HCT116 (cell line): ENCODE data around the gene ERGIC1. TPM values are rescaled to one million over a fixed set of nuclear protein-coding genes. Genes with fewer than 3 reads are reported as not detected.

ENCODE experiments used
- ATAC-seq: fragments of 200-7000 bp; cut with Tn5 transposase; 2 replicates; pipeline ENCODE4 v1.9.1; 2020; ENCODE audit warnings: mild to moderate bottlenecking, moderate library complexity
- BruUV-seq: library from RNA; stranded (reverse); fragments of 400-500 nt; replicated peaks from 2 replicates; lab custom pipeline; 2021; lab: Mats Ljungman, UMichigan
- CTCF ChIA-PET: fragments of 300-600 bp; sonication (Branson Sonifier 250); formaldehyde crosslinking; loops from one replicate; lab custom pipeline; 2021; ENCODE audit warnings: antibody characterized with exemption; lab: Charles Lee
- POLR2A ChIA-PET: fragments of 300-600, 350-600 bp; sonication (Branson Sonifier 250); formaldehyde crosslinking; loops from one replicate; lab custom pipeline; 2021; ENCODE audit warnings: antibody characterized with exemption; lab: Charles Lee
- RAD21 ChIA-PET, 2 experiments: fragments of 300-600 bp; sonication (Branson Sonifier 250); formaldehyde crosslinking; loops; one replicate each; lab custom pipeline; 2023; ENCODE audit warnings: low total read pairs in 2 of 2; ENCODE audit not compliant: uncharacterized antibody in 2 of 2, unreplicated experiment in 2 of 2, low non-redundant PET in 1 of 2; lab: Charles Lee
- DNase-seq: peaks from one replicate; pipeline ENCODE4 v3.0.0-alpha.2; 2010; ENCODE audit warnings: low read depth, low spot score
- H2AFZ ChIP-seq: fragments of 200-600 bp; shearing (Covaris generic), sonication (generic); 2 replicates; pipeline ENCODE4 v1.6.1; 2017; ENCODE audit warnings: low read depth, mixed run types, mixed read lengths, antibody characterized with exemption, low read length; ENCODE audit not compliant: poor library complexity, severe bottlenecking
- H3K27ac ChIP-seq: 2 replicates; pipeline ENCODE4 v1.5.1; 2012; ENCODE audit warnings: low read depth, low read length
- H3K27me3 ChIP-seq: fragments of 200-600 bp; sonication (generic); 2 replicates; pipeline ENCODE4 v1.6.1; 2016; ENCODE audit warnings: mixed run types, low read length, mixed read lengths; ENCODE audit not compliant: insufficient read depth
- H3K36me3 ChIP-seq, 2 experiments: fragments of 200-500 bp in 1 of 2; fragments of 200-600 bp in 1 of 2; sonication (Bioruptor generic) in 1 of 2; sonication (generic) in 1 of 2; 2 replicates each; pipeline versions ENCODE4 v1.5.1 to v1.6.1; 2014 to 2016; ENCODE audit warnings: low read length in 2 of 2, inconsistent platforms in 1 of 2, mixed read lengths in 1 of 2, mixed run types in 1 of 2; ENCODE audit not compliant: insufficient read depth in 2 of 2, control insufficient read depth in 1 of 2
- H3K4me1 ChIP-seq, 2 experiments: fragments of 200-600 bp in 1 of 2; sonication (generic) in 1 of 2; 2 replicates each; pipeline versions ENCODE4 v1.5.1 to v1.6.1; 2012 to 2017; ENCODE audit warnings: low read length in 2 of 2, inconsistent platforms in 1 of 2, mild to moderate bottlenecking in 1 of 2, mixed read lengths in 1 of 2, mixed run types in 1 of 2, moderate library complexity in 1 of 2; ENCODE audit not compliant: insufficient read depth in 2 of 2, control insufficient read depth in 1 of 2
- H3K4me2 ChIP-seq: fragments of 200-600 bp; sonication (generic); 2 replicates; pipeline ENCODE4 v1.6.1; 2017; ENCODE audit warnings: mixed run types, low read length, mixed read lengths
- H3K4me3 ChIP-seq, 2 experiments: fragments of 200-600 bp in 1 of 2; sonication (generic) in 1 of 2; replicated peaks in 1 of 2; 2 replicates each; pipeline ENCODE4 v1.5.1; 2011 to 2016; ENCODE audit warnings: low read length in 2 of 2, control low read depth in 1 of 2, low read depth in 1 of 2, mild to moderate bottlenecking in 1 of 2, mixed read lengths in 1 of 2, mixed run types in 1 of 2
- H3K79me2 ChIP-seq: fragments of 200-600 bp; sonication (generic); 2 replicates; pipeline ENCODE4 v1.6.1; 2017; ENCODE audit warnings: mild to moderate bottlenecking, mixed run types, low read length, moderate library complexity, mixed read lengths; ENCODE audit not compliant: insufficient read depth
- H3K9ac ChIP-seq: fragments of 200-600 bp; sonication (generic); 2 replicates; pipeline ENCODE4 v1.6.1; 2016; ENCODE audit warnings: low read length, mixed read lengths
- H3K9me2 ChIP-seq: fragments of 200-600 bp; sonication (generic), shearing (Covaris generic); 2 replicates; pipeline ENCODE4 v1.6.1; 2017; ENCODE audit warnings: mixed run types, mild to moderate bottlenecking, moderate library complexity; ENCODE audit not compliant: insufficient read depth
- H3K9me3 ChIP-seq, 2 experiments: fragments of 200-500 bp in 1 of 2; fragments of 200-600 bp in 1 of 2; sonication (Bioruptor generic) in 1 of 2; sonication (generic) in 1 of 2; 2 replicates each; pipeline ENCODE4 v1.6.1; 2014 to 2017; ENCODE audit warnings: low read length in 2 of 2, mixed read lengths in 2 of 2, inconsistent platforms in 1 of 2, low read depth in 1 of 2, mild to moderate bottlenecking in 1 of 2, mixed run types in 1 of 2, moderate library complexity in 1 of 2; ENCODE audit not compliant: control insufficient read depth in 1 of 2, insufficient read depth in 1 of 2
- H4K20me1 ChIP-seq: fragments of 200-600 bp; sonication (generic), shearing (Covaris generic); 2 replicates; pipeline ENCODE4 v1.6.1; 2017; ENCODE audit warnings: mixed run types, mild to moderate bottlenecking, moderate library complexity; ENCODE audit not compliant: insufficient read depth
- CBX3 ChIP-seq: IDR thresholded peaks from 2 replicates; pipeline ENCODE4 v1.6.1; 2012; ENCODE audit warnings: low read depth
- CEBPB ChIP-seq: IDR thresholded peaks from 2 replicates; pipeline ENCODE4 v1.6.1; 2012; ENCODE audit warnings: low read depth
- EGR1 ChIP-seq: IDR thresholded peaks from 2 replicates; pipeline ENCODE4 v1.6.1; 2012; ENCODE audit warnings: low read depth
- EZH2 ChIP-seq: fragments of 200-600 bp; sonication (generic); IDR thresholded peaks from 2 replicates; pipeline ENCODE4 v1.6.1; 2017; ENCODE audit warnings: antibody characterized with exemption, mixed run types
- EZH2phosphoT487 ChIP-seq: fragments of 200-600 bp; IDR thresholded peaks from 2 replicates; pipeline ENCODE4 v1.6.1; 2018; ENCODE audit warnings: antibody characterized with exemption, borderline replicate concordance
- FOSL1 ChIP-seq: IDR thresholded peaks from 2 replicates; pipeline ENCODE4 v1.6.1; 2012; ENCODE audit warnings: low read depth
- JUND ChIP-seq: IDR thresholded peaks from 2 replicates; pipeline ENCODE4 v1.6.1; 2012
- POLR2A ChIP-seq: IDR thresholded peaks from 2 replicates; pipeline ENCODE4 v1.7.0; 2011; ENCODE audit warnings: borderline replicate concordance; ENCODE audit not compliant: insufficient read depth, insufficient read length; ENCODE audit errors: extremely low read depth
- POLR2AphosphoS5 ChIP-seq: IDR thresholded peaks from 2 replicates; pipeline ENCODE4 v1.6.1; 2011; ENCODE audit warnings: mild to moderate bottlenecking, low read depth, low read length, moderate library complexity
- SIN3A ChIP-seq: IDR thresholded peaks from 2 replicates; pipeline ENCODE4 v1.6.1; 2012; ENCODE audit warnings: low read depth
- SRF ChIP-seq: IDR thresholded peaks from 2 replicates; pipeline ENCODE4 v1.6.1; 2012; ENCODE audit warnings: low read depth
- ZNF274 ChIP-seq: fragments of 200-500 bp; sonication (Bioruptor generic); IDR thresholded peaks from 2 replicates; pipeline ENCODE4 v1.6.1; 2014; ENCODE audit warnings: mild to moderate bottlenecking, low read depth, low read length, inconsistent platforms
- intact Hi-C: fragments of 100-400 bp; cut with micrococcal nuclease; formaldehyde crosslinking; loops from 2 replicates; pipeline ENCODE4 v1.10.0; 2022
- total RNA-seq: library from RNA; stranded (reverse); gene quantifications from one replicate; pipeline ENCODE4 v1.2.1, GENCODE V29; 2021; ENCODE audit not compliant: unreplicated experiment
- TF ChIP-seq, protein P1 (sequence below): IDR thresholded peaks from 2 replicates; pipeline ENCODE4 v1.6.1; 2011; ENCODE audit warnings: mild to moderate bottlenecking, low read length, moderate library complexity; ENCODE audit not compliant: insufficient replicate concordance; ENCODE audit errors: extremely low read depth
- TF ChIP-seq, protein P2 (sequence below): IDR thresholded peaks from 2 replicates; pipeline ENCODE4 v1.6.1; 2012; ENCODE audit warnings: low read depth
- TF ChIP-seq, protein P3 (sequence below): IDR thresholded peaks from 2 replicates; pipeline ENCODE4 v1.6.1; 2012

Gene ERGIC1
- total RNA-seq, 1 experiment from 2014 or later: 73.3 TPM

DNA sequence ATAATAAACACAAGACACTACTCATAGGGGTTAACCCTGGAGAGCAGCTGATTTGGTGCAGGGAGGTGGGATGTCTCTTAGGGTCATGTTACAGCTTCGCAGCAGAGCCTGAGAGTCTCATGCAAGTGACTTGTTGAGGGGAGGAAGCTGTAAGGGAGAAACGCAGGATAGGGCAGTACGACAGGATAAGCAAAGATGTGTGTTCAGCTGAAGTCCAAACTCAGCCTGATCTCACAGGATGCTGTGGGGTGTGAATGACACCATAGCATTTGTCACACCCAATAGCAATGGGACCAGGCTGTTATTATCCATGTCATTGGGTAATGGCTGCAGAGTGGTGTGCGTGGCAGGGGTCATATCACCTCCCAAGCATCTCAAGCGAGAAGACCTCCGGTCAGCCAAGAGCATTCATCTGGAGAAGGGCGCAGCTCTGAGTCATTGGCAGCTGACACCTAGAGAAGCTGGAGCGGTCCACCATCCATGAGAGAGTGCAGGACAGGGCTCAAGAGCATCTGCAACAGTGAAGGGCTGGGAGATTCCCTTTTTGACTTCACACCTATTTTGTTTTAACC lies 76.0 kb downstream of the ERGIC1 start:
- BruUV-seq: no TSS peak
- CTCF ChIA-PET: no interaction called here
- ATAC-seq: no peak

More for the DNA sequence above, 76.0 kb downstream of the ERGIC1 start:
- no peaks in the 10 kb centered on the region for H3K27me3 ChIP-seq
- no peaks in the 10 kb centered on the region for H3K9me2 ChIP-seq
- H3K4me1 ChIP-seq: peaks cover 0 to 4% of the 10 kb centered on the region in 2 experiments; a peak in 2 of 4 replicates
- no peak overlapping the region for H3K27ac ChIP-seq
- DNase-seq: no peak
- H3K4me3 ChIP-seq: no peak overlapping the region
- RAD21 ChIA-PET: no interaction called here
- no peaks in the 10 kb centered on the region; a peak in 1 of 4 replicates for H3K36me3 ChIP-seq
- intact Hi-C loops: loop anchor here (2.0 kb wide), 1 partner anchor 193 kb away; no protein-coding TSS in a partner anchor
- TF ChIP-seq, protein P1, sequence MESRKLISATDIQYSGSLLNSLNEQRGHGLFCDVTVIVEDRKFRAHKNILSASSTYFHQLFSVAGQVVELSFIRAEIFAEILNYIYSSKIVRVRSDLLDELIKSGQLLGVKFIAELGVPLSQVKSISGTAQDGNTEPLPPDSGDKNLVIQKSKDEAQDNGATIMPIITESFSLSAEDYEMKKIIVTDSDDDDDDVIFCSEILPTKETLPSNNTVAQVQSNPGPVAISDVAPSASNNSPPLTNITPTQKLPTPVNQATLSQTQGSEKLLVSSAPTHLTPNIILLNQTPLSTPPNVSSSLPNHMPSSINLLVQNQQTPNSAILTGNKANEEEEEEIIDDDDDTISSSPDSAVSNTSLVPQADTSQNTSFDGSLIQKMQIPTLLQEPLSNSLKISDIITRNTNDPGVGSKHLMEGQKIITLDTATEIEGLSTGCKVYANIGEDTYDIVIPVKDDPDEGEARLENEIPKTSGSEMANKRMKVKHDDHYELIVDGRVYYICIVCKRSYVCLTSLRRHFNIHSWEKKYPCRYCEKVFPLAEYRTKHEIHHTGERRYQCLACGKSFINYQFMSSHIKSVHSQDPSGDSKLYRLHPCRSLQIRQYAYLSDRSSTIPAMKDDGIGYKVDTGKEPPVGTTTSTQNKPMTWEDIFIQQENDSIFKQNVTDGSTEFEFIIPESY: no peak
- TF ChIP-seq CBX3: no peak
- no peak for TF ChIP-seq EZH2phosphoT487
- TF ChIP-seq SRF: no peak
- no peak for TF ChIP-seq FOSL1
- TF ChIP-seq EZH2: no peak
- TF ChIP-seq EGR1: no peak
- TF ChIP-seq SIN3A: no peak
- TF ChIP-seq, protein P2, sequence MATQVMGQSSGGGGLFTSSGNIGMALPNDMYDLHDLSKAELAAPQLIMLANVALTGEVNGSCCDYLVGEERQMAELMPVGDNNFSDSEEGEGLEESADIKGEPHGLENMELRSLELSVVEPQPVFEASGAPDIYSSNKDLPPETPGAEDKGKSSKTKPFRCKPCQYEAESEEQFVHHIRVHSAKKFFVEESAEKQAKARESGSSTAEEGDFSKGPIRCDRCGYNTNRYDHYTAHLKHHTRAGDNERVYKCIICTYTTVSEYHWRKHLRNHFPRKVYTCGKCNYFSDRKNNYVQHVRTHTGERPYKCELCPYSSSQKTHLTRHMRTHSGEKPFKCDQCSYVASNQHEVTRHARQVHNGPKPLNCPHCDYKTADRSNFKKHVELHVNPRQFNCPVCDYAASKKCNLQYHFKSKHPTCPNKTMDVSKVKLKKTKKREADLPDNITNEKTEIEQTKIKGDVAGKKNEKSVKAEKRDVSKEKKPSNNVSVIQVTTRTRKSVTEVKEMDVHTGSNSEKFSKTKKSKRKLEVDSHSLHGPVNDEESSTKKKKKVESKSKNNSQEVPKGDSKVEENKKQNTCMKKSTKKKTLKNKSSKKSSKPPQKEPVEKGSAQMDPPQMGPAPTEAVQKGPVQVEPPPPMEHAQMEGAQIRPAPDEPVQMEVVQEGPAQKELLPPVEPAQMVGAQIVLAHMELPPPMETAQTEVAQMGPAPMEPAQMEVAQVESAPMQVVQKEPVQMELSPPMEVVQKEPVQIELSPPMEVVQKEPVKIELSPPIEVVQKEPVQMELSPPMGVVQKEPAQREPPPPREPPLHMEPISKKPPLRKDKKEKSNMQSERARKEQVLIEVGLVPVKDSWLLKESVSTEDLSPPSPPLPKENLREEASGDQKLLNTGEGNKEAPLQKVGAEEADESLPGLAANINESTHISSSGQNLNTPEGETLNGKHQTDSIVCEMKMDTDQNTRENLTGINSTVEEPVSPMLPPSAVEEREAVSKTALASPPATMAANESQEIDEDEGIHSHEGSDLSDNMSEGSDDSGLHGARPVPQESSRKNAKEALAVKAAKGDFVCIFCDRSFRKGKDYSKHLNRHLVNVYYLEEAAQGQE: no peak
- no peak for TF ChIP-seq POLR2A
- TF ChIP-seq, protein P3, sequence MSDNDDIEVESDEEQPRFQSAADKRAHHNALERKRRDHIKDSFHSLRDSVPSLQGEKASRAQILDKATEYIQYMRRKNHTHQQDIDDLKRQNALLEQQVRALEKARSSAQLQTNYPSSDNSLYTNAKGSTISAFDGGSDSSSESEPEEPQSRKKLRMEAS: no peak
- TF ChIP-seq CEBPB: no peak
- no peak for TF ChIP-seq JUND
- TF ChIP-seq POLR2AphosphoS5: no peak
- TF ChIP-seq ZNF274: no peak
- H3K79me2 ChIP-seq: no peaks in the 10 kb centered on the region
- no peak overlapping the region for H3K4me2 ChIP-seq
- no peaks in the 10 kb centered on the region for H3K9me3 ChIP-seq
- H4K20me1 ChIP-seq: no peaks in the 10 kb centered on the region
- no peak overlapping the region for H3K9ac ChIP-seq
- no peak overlapping the region for H2AFZ ChIP-seq
- POLR2A ChIA-PET: no interaction called here
